BJ (cell line): ENCODE results near the gene SNAPIN. TPM values are rescaled to one million over a fixed set of nuclear protein-coding genes. Genes with fewer than 3 reads are reported as not detected.

ENCODE experiments used
- CTCF ChIA-PET: fragments of 350-600 bp; formaldehyde crosslinking; extraction: SDS; loops from one replicate; lab custom pipeline; 2021; ENCODE audit warnings: antibody characterized with exemption, inconsistent platforms; lab: Yijun Ruan, JAX
- POLR2A ChIA-PET: fragments of 300-600 bp; sonication (Branson Sonifier 250); formaldehyde crosslinking; extraction: SDS; loops from one replicate; lab custom pipeline; 2021; ENCODE audit warnings: antibody characterized with exemption; lab: Charles Lee
- DNase-seq: peaks from one replicate; pipeline ENCODE4 v3.0.0-alpha.2; 2011; ENCODE audit warnings: low read depth
- H3K27me3 ChIP-seq: 2 replicates; pipeline ENCODE4 v1.6.0; 2011; ENCODE audit warnings: low read length; ENCODE audit not compliant: control insufficient read depth, insufficient read depth
- H3K36me3 ChIP-seq: 2 replicates; pipeline ENCODE4 v1.5.1; 2011; ENCODE audit warnings: low read length; ENCODE audit not compliant: control insufficient read depth, insufficient read depth
- H3K4me3 ChIP-seq: 2 replicates; pipeline ENCODE4 v1.5.1; 2011; ENCODE audit warnings: low read depth, mild to moderate bottlenecking, control low read depth, low read length
- CTCF ChIP-seq: IDR thresholded peaks from 2 replicates; pipeline ENCODE4 v1.5.1; 2011; ENCODE audit warnings: low read depth, mild to moderate bottlenecking, control low read depth, inconsistent platforms, low read length, moderate library complexity; ENCODE audit not compliant: insufficient read depth
- polyA minus RNA-seq: library from RNA; depleted of rRNA, polyadenylated mRNA; stranded (reverse); fragments of >200 nt; gene quantifications from 2 replicates; pipeline ENCODE4 v1.2.3, GENCODE V29; 2011; rRNA and poly(A)+ RNA removed
- polyA plus RNA-seq: library from polyadenylated mRNA; depleted of rRNA; stranded (reverse); fragments of >200 nt; gene quantifications from 2 replicates; pipeline ENCODE4 v1.2.3, GENCODE V29; 2011; rRNA removed

Gene SNAPIN
- polyA plus RNA-seq, result 50.3 and 62.4 TPM in 2 replicates
- 10.3 and 15.6 TPM in 2 replicates for polyA minus RNA-seq

- Histone ChIP-seq H3K27me3 (no peaks in the 10 kb centered on the region), H3K36me3 (peaks cover 11% of the 10 kb centered on the region), H3K4me3 (peak within 1 kb of the TSS; percentile 85)
- ChIA-PET POLR2A (no interaction called here), CTCF (interaction anchor here (1.0 to 1.3 kb wide), 2 partner anchors 13 to 19 kb away, joined by 3 read pairs; no protein-coding TSS in a partner anchor)
- no peak for DNase-seq
- peak; percentile 26 for TF ChIP-seq CTCF
Observed at GRCh38 chr1:153658400-153659174, at the start of gene SNAPIN. Gene SNAPIN, plus strand, starts transcription at chr1:153658703. Its CDS starts 41 bp downstream, at chr1:153658744.

GRCh38 chr1:153608742-153609584 lies 49.5 kb upstream of the SNAPIN start:
- TF ChIP-seq CTCF, result no peak
- H3K27me3 ChIP-seq, result no peaks in the 10 kb centered on the region
- H3K36me3 ChIP-seq, result peaks cover 19% of the 10 kb centered on the region
- peak overlapping the region; percentile 35 for H3K4me3 ChIP-seq
- ChIA-PET POLR2A (interaction anchor here (0.5 to 1.1 kb wide), 3 partner anchors 10 to 119 kb away, joined by 3 to 5 read pairs (median 3); partner anchors contain the start of genes INTS3 and S100A13), CTCF (interaction anchor here (0.8 to 2.8 kb wide), 4 partner anchors 8 to 75 kb away, joined by 3 to 10 read pairs (median 6); partner anchors contain the start of genes S100A13 and S100A14)
- peak; percentile 84 for DNase-seq

- no peaks in the 10 kb centered on the region for H3K27me3 ChIP-seq
- no peak overlapping the region for H3K4me3 ChIP-seq
- ChIA-PET POLR2A (interaction anchor here (1.1 kb wide), 1 partner anchor 18 kb away, joined by 5 read pairs; the partner anchor contains the start of gene S100A13), CTCF (interaction anchor here (0.6 to 2.8 kb wide), 3 partner anchors 36 to 98 kb away, joined by 3 to 8 read pairs (median 3); no protein-coding TSS in a partner anchor)
- DNase-seq, result no peak
- no peak for TF ChIP-seq CTCF
- peaks cover 19% of the 10 kb centered on the region for H3K36me3 ChIP-seq
Observed at GRCh38 chr1:153609585-153609907, 49.0 kb upstream of the SNAPIN start.

- CTCF ChIA-PET, result interaction anchor here (0.8 to 9.8 kb wide), 5 partner anchors 17 to 100 kb away, joined by 3 to 148 read pairs (median 3); partner anchors contain the start of genes CHTOP, S100A1 and S100A13
- DNase-seq, result no peak
Observed at GRCh38 chr1:153610334-153610733, 48.2 kb upstream of the SNAPIN start.

More at GRCh38 chr1:153610334-153610733, 48.2 kb upstream of the SNAPIN start:
- POLR2A ChIA-PET, result interaction anchor here (0.7 to 1.0 kb wide), 2 partner anchors 17 to 31 kb away, joined by 3 read pairs; partner anchors contain the start of gene S100A13
- H3K4me3 ChIP-seq, result peak overlapping the region; percentile 72
- TF ChIP-seq CTCF, result no peak
- peaks cover 19% of the 10 kb centered on the region for H3K36me3 ChIP-seq
- no peaks in the 10 kb centered on the region for H3K27me3 ChIP-seq
